Activated gamma-delta T cell treated with anti-CD3 and anti-CD28 coated beads, Interleukin-2, amount 50 U/mL, for 16 hours (primary cell): ENCODE results near the gene BAX.
"Not testable (repeated sequence)": the region's sequence is repeated elsewhere in the genome, so short reads cannot be mapped to it uniquely, and the experiment has no call there.

Experiments used
- DNase-seq: peaks from one replicate; pipeline ENCODE4 v3.0.0-alpha.2; 2020; ENCODE audit warnings: low read depth

The BAX gene

GRCh38 chr19:48954595-48955307, at the start of gene BAX:
Gene BAX (plus strand): TSS chr19:48954875. CDS start chr19:48954929, 54 bp downstream.
- DNase-seq = peak; percentile 76

DNA sequence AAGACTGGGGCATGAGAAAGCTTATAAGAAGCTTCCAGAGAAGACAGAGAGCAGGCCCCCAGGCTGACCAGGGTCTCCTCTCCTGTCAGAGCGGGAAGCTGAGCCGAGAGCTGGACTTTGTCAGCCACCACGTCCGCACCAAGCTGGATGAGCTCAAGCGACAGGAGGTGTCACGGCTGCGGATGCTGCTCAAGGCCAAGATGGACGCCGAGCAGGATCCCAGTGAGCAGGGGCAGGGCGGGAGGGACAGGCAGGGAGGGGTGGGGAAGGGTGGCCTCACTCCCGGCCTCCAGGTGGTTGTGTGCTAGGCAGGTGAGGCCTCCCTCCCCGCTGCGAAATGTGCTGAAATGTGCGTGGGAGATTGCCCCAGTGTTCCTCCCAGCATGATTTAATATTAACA, 49.0 kb upstream of the BAX start:
- no peak for DNase-seq

DNA sequence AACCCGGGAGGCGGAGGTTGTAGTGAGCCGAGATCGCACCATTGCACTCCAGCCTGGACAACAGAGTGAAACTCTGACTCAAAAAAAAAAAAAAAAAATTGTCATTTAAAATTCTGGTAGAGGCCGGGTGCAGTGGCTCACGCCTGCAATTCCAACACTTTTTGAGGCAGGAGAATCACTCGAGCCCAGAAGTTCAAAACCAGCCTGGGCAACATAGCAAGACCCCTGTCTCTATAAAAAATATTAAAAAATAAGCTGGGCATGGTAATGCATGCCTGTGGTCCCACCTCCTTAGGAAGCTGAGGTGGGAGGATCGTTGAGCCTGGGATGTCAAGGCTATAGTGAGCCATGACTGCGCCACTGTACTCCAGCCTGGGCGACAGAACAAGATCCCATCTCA, 48.4 kb upstream of the BAX start:
- DNase-seq = no peak

- DNase-seq = no peak
These were observed 47.0 kb upstream of the BAX start for GRCh38 chr19:48907671-48908070.

DNA sequence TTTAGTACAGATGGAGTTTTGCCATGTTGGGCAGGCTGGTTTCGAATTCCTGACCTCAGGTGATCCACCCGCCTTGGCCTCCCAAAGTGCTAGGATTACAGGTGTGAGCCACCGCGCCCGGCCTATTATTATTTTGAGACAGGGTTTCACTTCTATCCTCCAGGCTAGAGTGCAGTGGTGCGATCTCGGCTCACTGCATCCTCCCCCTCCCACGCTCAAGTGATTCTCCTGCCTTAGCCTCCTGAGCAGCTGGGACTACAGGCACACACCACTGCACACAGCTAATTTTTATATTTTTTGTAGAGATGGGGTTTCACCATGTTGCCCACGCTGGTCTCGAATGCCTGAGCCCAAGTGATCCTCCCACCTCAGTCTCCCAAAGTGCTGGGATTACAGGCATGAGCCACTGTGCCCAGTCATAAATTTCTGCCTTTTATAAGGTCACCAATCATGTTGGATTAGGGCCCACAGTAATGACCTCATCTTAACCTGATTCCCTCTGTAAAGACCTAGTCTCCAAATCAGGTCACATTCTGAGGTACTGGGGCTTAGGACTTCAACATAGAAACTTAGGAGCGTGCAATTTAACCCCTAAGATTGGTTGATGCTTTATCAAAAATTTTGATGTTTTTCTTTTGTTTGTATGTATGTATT, 45.1 kb upstream of the BAX start:
- not testable (repeated sequence) for DNase-seq

DNA sequence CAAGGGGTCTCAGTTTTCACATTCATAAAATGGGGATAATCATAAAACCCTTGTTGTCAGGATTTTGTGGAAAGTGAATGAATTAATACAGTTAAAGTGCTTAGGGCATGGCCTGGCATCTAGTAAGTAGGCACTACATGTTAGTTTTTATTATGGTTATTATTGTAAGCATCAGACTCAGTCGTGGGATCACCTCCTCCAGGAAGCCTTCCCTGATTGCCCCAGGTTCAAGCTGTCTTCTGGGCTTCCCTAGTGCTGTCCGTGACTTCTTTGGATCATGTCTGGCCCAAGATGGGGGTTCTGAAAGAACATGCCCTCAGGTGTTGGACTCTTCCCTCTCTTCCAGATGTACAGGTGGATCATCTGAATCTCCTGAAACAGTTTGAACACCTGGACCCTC, 43.9 kb upstream of the BAX start:
- DNase-seq = no peak

DNA sequence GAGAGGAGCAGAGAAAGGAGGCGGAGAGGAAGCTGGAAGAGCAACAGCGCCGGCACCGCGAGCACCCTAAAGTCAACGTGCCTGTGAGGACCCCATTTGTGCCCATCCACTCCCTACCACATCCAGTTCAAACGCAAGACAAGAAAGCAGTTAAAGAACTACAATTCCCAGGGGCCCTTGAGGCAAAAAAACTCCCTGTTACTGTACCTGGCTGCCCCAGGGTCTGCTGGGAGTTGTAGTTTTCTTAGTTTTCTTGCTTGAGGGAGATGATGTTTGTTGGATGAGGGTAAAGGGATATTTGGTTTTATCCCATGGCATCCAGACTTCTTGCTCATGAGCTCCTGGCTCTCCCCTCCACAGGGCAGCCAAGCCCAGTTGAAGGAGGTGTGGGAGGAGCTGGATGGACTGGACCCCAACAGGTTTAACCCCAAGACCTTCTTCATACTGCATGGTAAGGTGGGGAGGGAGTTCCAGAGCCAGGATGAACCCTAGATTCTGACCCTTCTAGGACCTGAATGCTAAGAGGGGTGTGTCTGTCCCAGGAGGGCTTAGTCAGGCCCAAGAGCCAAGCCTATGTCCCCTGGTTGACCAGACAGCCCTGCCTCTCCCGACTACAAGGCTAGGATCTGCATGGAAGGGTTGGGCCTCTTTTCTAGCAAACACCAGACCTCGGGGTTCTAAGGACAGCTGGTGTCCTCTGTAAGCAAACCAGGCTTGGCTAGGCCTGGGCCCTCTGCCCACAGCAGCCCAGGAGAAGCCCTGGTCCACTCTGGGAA, 41.4 kb upstream of the BAX start:
- no peak for DNase-seq

DNA sequence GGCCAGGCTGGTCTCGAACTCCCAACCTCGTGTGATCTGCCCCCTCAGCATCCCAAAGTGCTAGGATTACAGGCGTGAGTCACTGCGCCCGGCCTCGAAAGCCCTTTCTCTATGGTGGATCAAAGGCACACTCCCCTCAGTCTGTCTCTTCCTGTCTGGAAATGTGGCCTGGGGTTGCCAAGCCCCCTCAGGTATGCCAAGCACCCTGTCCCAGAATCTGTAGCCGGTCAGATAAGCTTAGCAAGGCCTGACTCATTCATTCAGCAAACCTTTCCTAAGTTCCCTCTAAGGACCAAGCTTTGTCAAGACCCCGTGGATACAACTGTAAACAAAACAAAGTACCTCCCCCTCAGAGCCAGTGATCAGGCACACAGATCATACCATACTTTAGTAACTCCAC, 40.5 kb upstream of the BAX start:
- no peak for DNase-seq

GRCh38 chr19:48915757-48916156, 38.9 kb upstream of the BAX start:
- DNase-seq = no peak

DNA sequence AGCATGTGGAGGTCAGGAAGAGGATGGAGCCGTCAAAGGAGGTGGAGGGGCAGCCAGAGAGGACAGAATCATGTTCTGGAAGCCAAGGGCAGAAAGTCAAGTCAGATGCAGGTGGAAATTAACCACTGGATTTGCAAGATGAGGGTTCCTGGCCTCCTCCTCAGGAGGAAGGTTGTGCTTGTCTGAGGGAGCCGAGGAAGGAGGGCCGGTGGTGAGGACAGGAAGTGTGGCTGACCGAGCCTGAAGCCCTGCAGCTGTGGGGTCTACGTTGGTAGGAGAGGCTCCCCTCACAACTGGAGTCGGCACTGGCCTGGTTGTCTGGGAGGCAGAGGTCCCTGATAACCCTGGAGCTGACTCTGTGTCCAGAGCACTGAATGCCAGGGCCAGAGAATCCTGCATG, 36.6 kb upstream of the BAX start:
- DNase-seq = no peak

DNA sequence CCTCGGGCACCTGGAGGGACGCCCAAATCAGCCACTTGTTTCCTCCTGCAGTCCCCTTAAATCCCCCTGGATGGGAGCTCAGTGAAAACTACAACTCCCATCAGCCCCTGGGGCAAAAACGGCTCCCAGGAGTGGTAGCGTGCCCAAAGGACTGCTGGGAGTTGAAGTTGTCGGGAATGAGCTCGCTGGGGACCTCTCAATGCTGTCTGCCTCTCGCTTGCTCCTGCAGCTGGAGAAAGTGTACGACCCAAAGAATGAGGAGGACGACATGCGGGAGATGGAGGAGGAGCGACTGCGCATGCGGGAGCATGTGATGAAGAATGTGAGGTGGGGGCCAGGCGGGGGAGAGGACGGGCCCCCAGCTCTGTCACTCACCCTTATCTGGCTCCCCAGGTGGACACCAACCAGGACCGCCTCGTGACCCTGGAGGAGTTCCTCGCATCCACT, 35.9 kb upstream of the BAX start:
- no peak for DNase-seq

- DNase-seq = not testable (repeated sequence)
These were observed 35.4 kb upstream of the BAX start for GRCh38 chr19:48919271-48919670.

DNA sequence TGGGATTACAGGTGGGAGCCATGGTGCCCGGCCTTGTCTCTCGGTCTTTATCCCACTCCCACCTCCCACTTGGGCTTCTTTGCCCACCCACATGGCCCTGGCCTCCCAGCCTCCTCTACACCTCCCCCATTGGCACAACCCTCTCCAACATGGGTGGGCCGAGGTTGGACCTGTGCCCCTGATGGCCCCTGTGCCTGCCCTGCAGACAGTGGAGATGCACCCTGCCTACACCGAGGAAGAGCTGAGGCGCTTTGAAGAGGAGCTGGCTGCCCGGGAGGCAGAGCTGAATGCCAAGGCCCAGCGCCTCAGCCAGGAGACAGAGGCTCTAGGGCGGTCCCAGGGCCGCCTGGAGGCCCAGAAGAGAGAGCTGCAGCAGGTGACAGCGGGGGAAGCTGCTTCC, 33.7 kb upstream of the BAX start:
- no peak for DNase-seq

DNA sequence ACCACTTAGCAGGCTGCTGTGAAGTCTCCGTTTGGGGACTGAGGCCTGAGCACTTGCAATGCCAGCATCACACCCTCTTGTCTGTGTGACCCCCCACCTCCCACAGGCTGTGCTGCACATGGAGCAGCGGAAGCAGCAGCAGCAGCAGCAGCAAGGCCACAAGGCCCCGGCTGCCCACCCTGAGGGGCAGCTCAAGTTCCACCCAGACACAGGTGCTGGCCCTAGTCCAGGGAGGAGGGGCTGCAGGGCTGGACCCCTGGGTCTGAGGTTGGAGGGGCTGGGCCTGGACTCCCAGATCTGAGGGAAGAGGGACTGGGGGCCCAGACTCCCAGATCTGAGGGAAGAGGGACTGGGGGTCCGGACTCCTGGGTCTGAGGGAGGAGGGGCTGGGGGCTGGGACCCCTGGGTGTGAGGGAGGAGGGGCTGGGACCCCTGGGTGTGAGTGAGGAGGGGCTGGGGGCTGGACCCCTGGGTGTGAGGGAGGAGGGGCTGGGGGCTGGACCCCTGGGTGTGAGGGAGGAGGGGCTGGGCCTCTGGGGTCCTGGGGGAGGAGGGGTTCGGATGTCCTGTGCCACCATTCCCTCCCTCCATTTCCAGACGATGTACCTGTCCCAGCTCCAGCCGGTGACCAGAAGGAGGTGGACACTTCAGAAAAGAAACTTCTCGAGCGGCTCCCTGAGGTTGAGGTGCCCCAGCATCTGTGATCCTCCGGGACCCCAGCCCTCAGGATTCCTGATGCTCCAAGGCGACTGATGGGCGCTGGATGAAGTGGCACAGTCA, 32.8 kb upstream of the BAX start:
- DNase-seq = no peak

- no peak for DNase-seq
These were observed 31.9 kb upstream of the BAX start for GRCh38 chr19:48922548-48923490.

DNA sequence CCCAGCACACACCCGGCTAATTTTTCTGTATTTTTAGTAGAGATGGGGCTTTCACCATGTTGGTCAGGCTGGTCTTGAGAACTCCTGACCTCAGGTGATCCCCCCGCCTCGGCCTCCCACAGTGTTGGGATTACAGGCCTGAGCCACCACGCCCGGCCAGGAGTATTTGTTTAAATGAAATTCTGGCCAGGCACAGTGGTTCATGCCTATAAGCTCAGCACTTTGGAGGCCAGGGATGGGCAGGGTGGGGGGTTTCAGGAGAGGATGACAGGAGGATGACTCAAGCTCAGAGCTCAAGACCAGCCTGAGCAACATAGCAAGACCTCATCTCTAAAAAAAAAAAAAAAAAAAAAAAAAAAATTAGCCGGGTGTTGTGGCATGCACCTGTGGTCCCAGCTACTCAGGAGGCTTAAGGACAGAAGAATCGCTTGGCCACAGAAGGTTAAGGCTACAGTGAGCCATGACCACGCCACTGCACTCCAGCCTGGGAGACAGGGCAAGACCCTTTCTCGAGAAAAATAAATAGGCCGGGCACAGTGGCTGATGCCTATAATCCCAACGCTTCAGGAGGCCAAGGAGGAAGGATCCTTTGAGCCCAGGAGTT, 29.3 kb upstream of the BAX start:
- no peak for DNase-seq

DNA sequence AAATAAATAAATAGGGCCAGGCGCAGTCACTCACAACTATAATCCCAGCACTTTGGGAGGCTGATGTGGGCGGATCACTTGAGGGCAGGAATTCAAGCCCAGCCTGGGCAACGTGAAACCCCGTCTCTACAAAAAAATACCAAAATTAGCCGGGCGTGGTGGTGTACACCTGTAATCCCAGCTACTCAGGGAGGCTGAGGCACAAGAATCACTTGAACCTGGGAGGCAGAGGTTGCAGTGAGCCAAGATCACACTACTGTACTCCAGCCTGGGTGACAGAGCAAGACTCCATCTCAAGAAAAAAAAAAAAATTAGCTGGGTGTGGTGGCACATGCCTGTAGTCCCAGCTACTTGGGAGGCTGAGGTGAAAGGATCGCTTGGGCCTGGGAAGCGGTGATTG, 28.8 kb upstream of the BAX start:
- not testable (repeated sequence) for DNase-seq

- DNase-seq = no peak
These were observed 27.8 kb upstream of the BAX start for GRCh38 chr19:48926909-48927308.

DNA sequence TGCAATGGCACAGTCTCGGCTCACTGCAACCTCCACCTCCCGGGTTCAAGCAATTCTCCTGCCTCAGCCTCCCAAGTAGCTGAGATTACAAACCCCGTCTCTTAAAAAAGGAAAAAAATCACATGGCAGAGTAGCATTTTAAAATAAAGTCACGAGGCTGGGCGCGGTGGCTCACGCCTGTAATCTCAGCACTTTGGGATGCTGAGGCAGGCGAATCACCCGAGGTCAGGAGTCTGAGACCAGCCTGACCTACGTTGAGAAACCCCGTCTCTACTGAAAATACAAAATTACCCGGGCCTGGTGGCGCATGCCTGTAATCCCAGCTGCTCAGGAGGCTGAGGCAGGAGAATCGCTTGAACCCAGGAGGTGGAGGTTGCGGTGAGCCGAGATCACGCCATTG, 27.0 kb upstream of the BAX start:
- not testable (repeated sequence) for DNase-seq

DNA sequence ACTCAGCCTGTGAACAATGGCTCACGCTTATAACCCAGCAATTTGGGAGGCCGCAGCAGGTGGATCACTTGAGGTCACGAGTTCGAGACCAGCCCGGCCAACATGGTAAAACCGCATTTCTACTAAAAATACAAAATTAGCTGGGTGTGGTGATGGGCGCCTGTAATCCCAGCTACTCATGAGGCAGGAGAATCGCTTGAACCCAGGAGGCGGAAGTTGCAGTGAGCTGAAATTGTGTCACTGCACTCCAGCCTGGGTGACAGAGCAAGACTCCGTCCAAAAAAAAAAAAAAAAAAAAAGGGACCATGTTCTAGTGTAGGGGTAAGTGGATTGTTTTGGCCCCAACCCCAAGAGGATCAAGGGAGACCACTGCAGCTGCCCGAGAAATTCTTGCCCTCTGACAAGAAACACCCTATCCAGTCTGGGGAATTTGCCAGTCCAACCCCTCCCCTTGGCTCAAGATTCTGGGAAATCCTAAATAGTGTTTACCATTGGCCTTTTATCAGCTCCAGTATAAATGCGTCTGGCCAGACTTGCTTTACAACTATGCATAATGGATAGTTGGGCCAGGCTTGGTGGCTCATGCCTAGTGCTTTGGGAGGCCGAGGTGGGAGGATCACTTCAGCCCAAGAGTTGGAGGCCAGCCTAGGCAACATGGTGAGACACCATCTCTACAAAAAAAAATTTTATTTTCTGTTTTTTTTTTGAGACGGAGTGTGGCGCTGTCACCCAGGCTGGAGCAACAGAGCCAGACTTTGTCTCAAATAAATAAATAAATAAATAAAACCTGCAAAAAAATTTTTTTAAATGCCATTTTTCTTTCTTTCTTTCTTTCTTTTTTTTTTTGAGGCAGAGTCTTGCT, 26.3 kb upstream of the BAX start:
- no peak for DNase-seq
